Lung (tissue), 12 donors: ENCODE measurements around the gene BABAM2. TPM values are rescaled to one million over a fixed set of nuclear protein-coding genes. Genes with fewer than 3 reads are reported as not detected.

Experiments
- ATAC-seq: fragments of 200-7000 bp; cut with Tn5 transposase; one replicate; pipeline ENCODE4 v1.9.1; 2020; ENCODE audit warnings: moderate number of reproducible peaks; ENCODE audit not compliant: insufficient read depth, low FRiP score
- DNase-seq, 3 donors: peaks; one replicate each; pipeline ENCODE4 v3.0.0-alpha.2; 2013 to 2017
- H3K27ac ChIP-seq, 2 donors: one replicate each; pipeline ENCODE4 v1.5.1; 2013; ENCODE audit warnings: mild to moderate bottlenecking in 2 of 2, moderate library complexity in 2 of 2, control low read depth in 1 of 2, inconsistent platforms in 1 of 2, low read depth in 1 of 2, low read length in 1 of 2
- H3K27me3 ChIP-seq, 3 donors: one replicate each; pipeline ENCODE4 v1.5.1; 2013; ENCODE audit warnings: low read length in 2 of 3; ENCODE audit not compliant: control insufficient read depth in 3 of 3, insufficient read depth in 3 of 3
- H3K36me3 ChIP-seq, 4 donors: one replicate each; pipeline ENCODE4 v1.5.1; 2013; ENCODE audit warnings: low read length in 4 of 4, mild to moderate bottlenecking in 1 of 4, moderate library complexity in 1 of 4; ENCODE audit not compliant: control insufficient read depth in 4 of 4, insufficient read depth in 4 of 4
- H3K4me1 ChIP-seq, 5 donors: one replicate each; pipeline ENCODE4 v1.5.1; 2013; ENCODE audit warnings: low read length in 5 of 5, mild to moderate bottlenecking in 2 of 5, moderate library complexity in 1 of 5; ENCODE audit not compliant: control insufficient read depth in 5 of 5, insufficient read depth in 5 of 5
- H3K4me3 ChIP-seq: one replicate; pipeline ENCODE4 v1.5.1; 2013; ENCODE audit warnings: mild to moderate bottlenecking, control low read depth, moderate library complexity
- H3K9ac ChIP-seq, 2 donors: one replicate each; pipeline ENCODE4 v1.5.1; 2013; ENCODE audit warnings: low read length in 2 of 2, control low read depth in 1 of 2; ENCODE audit not compliant: insufficient read depth in 1 of 2
- H3K9me3 ChIP-seq, 4 donors: one replicate each; pipeline ENCODE4 v1.5.1; 2013; ENCODE audit warnings: low read length in 3 of 4, mild to moderate bottlenecking in 1 of 4, moderate library complexity in 1 of 4; ENCODE audit not compliant: control insufficient read depth in 4 of 4, insufficient read depth in 3 of 4
- CTCF ChIP-seq: IDR thresholded peaks from 2 replicates; pipeline ENCODE4 v1.5.1; 2012; ENCODE audit warnings: mild to moderate bottlenecking; ENCODE audit errors: control extremely low read depth, extremely low read depth
- WGBS, 2 donors: extraction: QIAGEN DNeasy Blood & Tissue Kit; methylation state at CpG; one replicate each; pipeline ENCODE4 v1.1.7; 2013; 5-methylcytosine and 5-hydroxymethylcytosine counted together
- polyA plus RNA-seq, 2 donors: library from polyadenylated mRNA; stranded (reverse); fragments of 200-250 nt; gene quantifications; one replicate each; pipeline ENCODE4 v1.2.1, GENCODE V29; 2013
- total RNA-seq, 2 donors: library from RNA; depleted of rRNA in 1 of 2; stranded (reverse); fragments of >200 nt in 1 of 2; gene quantifications; one replicate each; pipeline ENCODE4 v1.2.1, GENCODE V29; 2014 to 2021
- donor health status: control.
- donor health status: control.
- donor health status: Bipolar disorder and iron deficiency.
- donor health status: healthy.
- donor health status: DM: yes; HTN: yes; CAD: no.

BABAM2 gene
- total and polyA plus RNA-seq, 4 donors, result 19.0 to 43.3 (median 33.7) TPM

GRCh38 chr2:27844821-27845255 is 45.7 kb upstream of the BABAM2 start:
- DNase-seq, result no peak
- H3K4me1 ChIP-seq, result no peaks in the 10 kb centered on the region
- WGBS, 2 donors, result 83 to 93% methylated on average over 4 of the region's 4 CpGs
- no peak overlapping the region for H3K27ac ChIP-seq
- no peaks in the 10 kb centered on the region for H3K9me3 ChIP-seq
- H3K27me3 ChIP-seq, result no peaks in the 10 kb centered on the region
- no peak for ATAC-seq
- no peak for TF ChIP-seq CTCF
- H3K36me3 ChIP-seq, result peaks cover 0 to 2% (median 0%) of the 10 kb centered on the region in 4 donors
- no peak overlapping the region for H3K9ac ChIP-seq
- H3K4me3 ChIP-seq, result no peak overlapping the region

- 93 to 94% methylated on average over 2 of the region's 2 CpGs for WGBS, 2 donors
- no peaks in the 10 kb centered on the region for H3K36me3 ChIP-seq
- no peak overlapping the region for H3K9ac ChIP-seq
- no peak overlapping the region for H3K27ac ChIP-seq
- H3K9me3 ChIP-seq, result no peaks in the 10 kb centered on the region
- H3K4me3 ChIP-seq, result no peak overlapping the region
- DNase-seq, result no peak
- H3K4me1 ChIP-seq, result peaks cover 0 to 5% (median 0%) of the 10 kb centered on the region in 5 donors
- no peak for ATAC-seq
- TF ChIP-seq CTCF, result no peak
- no peaks in the 10 kb centered on the region for H3K27me3 ChIP-seq
These were observed 43.2 kb upstream of the BABAM2 start for GRCh38 chr2:27847333-27847732.

GRCh38 chr2:27849558-27850205 is 40.8 kb upstream of the BABAM2 start:
- Histone ChIP-seq H3K9me3 (no peaks in the 10 kb centered on the region), H3K4me3 (no peak overlapping the region), H3K36me3 (no peaks in the 10 kb centered on the region), H3K27me3 (no peaks in the 10 kb centered on the region), H3K4me1 (peaks cover 0 to 7% (median 2%) of the 10 kb centered on the region in 5 donors), H3K27ac (no peak overlapping the region), H3K9ac (no peak overlapping the region)
- WGBS, 2 donors, result 93 to 95% methylated on average over 3 of the region's 3 CpGs
- TF ChIP-seq CTCF, result no peak
- no peak for ATAC-seq
- no peak for DNase-seq
